Pancreas (tissue), 10 donors: Measurements from ENCODE around the gene KLHL30. TPM values are rescaled to one million over a fixed set of nuclear protein-coding genes. Genes with fewer than 3 reads are reported as not detected.

Experiments
- ATAC-seq, 4 donors: fragments of 200-7000 bp; cut with Tn5 transposase; one replicate each; pipeline versions ENCODE4 v1.8.0 to v1.9.1; 2020; ENCODE audit warnings: mild to moderate bottlenecking in 4 of 4, moderate library complexity in 4 of 4
- DNase-seq, 6 donors: peaks; one replicate each; pipeline ENCODE4 v3.0.0-alpha.2; 2020
- FAIRE-seq: peaks from 2 replicates; lab custom pipeline; 2012; peaks lifted over from hg19 to GRCh38; lab: Jason Lieb, UNC
- H3K27ac ChIP-seq, 4 donors: fragments of 200-600 bp; sonication (generic); 1 replicate in 3 of 4; 2 replicates in 1 of 4; pipeline versions ENCODE4 v1.5.0 to v1.8.0; 2020
- H3K27me3 ChIP-seq, 4 donors: fragments of 200-600 bp; one replicate each; pipeline ENCODE4 v1.8.0; 2021
- H3K36me3 ChIP-seq, 3 donors: fragments of 200-600 bp; sonication (generic) in 1 of 3; one replicate each; pipeline versions ENCODE4 v1.5.0 to v1.8.0; 2020 to 2021
- H3K4me1 ChIP-seq, 3 donors: fragments of 200-600 bp; one replicate each; pipeline ENCODE4 v1.8.0; 2021
- H3K4me3 ChIP-seq, 4 donors: fragments of 200-600 bp; sonication (generic) in 2 of 4; one replicate each; pipeline versions ENCODE4 v1.5.0 to v1.8.0; 2020 to 2021
- H3K9me3 ChIP-seq, 4 donors: fragments of 200-600 bp; one replicate each; pipeline ENCODE4 v1.8.0; 2021
- WGBS, 2 donors: extraction: QIAGEN DNeasy Blood & Tissue Kit; methylation state at CpG; one replicate each; pipeline ENCODE4 v1.1.7; 2013; 5-methylcytosine and 5-hydroxymethylcytosine counted together
- intact Hi-C, 3 donors: fragments of 100-400 bp; cut with DNase I; formaldehyde crosslinking; loops; one replicate each; pipeline versions ENCODE4 v1.11.1 to v1.14.2; 2022
- polyA plus RNA-seq, 2 donors: library from polyadenylated mRNA; stranded (reverse); fragments of 200-250 nt; gene quantifications; one replicate each; pipeline ENCODE4 v1.2.3, GENCODE V29; 2013
- total RNA-seq, 6 donors: library from RNA; stranded (reverse); fragmentation: NEBNext Ultra II Directional in 4 of 6; extraction: Animal tissue kit (Norgen Biotek cat#: 25700) in 4 of 6; gene quantifications; one replicate each; pipeline versions ENCODE4 v1.2.1 to v1.2.4, GENCODE V29; 2021 to 2023
- TF ChIP-seq, protein P1 (sequence below), 4 donors: fragments of 200-600 bp; sonication (generic) in 3 of 4; IDR thresholded peaks; one replicate each; pipeline versions ENCODE4 v1.5.0 to v1.8.0; 2021; ENCODE audit warnings: antibody characterized with exemption in 4 of 4
- donor health status: healthy with polysubstance abuse.
- donor health status: DM: no; HTN: no; CAD: no; lungs with moderate emphysema.
- donor health status: DM: no; HTN: no; CAD: no.
- donor health status: control.
- donor health status: control.
- donor health status: Bipolar disorder and iron deficiency.
- donor health status: DM: yes; HTN: yes; CAD: no.
- donor health status: DM: no; HTN: no; CAD: no.
- donor health status: DM: no; HTN: no; CAD: no.
- donor health status: DM: yes; HTN: yes; CAD: no.

The KLHL30 gene
- total and polyA plus RNA-seq, 8 donors: 0.03 to 0.14 (median 0.11) TPM; not detected in 2

GRCh38 chr2:238137885-238138284, 583 bp upstream of the KLHL30 start:
- intact Hi-C loops: no loop called here
- Histone ChIP-seq H3K27me3 (no peaks in the 10 kb centered on the region), H3K27ac (no peak overlapping the region), H3K4me3 (no peak overlapping the region), H3K9me3 (no peaks in the 10 kb centered on the region), H3K36me3 (no peaks in the 10 kb centered on the region), H3K4me1 (no peaks in the 10 kb centered on the region)
- FAIRE-seq (no peak), ATAC-seq (no peak), DNase-seq (peak in 1 of 6 donors; percentile 17)
- TF ChIP-seq, protein P1, sequence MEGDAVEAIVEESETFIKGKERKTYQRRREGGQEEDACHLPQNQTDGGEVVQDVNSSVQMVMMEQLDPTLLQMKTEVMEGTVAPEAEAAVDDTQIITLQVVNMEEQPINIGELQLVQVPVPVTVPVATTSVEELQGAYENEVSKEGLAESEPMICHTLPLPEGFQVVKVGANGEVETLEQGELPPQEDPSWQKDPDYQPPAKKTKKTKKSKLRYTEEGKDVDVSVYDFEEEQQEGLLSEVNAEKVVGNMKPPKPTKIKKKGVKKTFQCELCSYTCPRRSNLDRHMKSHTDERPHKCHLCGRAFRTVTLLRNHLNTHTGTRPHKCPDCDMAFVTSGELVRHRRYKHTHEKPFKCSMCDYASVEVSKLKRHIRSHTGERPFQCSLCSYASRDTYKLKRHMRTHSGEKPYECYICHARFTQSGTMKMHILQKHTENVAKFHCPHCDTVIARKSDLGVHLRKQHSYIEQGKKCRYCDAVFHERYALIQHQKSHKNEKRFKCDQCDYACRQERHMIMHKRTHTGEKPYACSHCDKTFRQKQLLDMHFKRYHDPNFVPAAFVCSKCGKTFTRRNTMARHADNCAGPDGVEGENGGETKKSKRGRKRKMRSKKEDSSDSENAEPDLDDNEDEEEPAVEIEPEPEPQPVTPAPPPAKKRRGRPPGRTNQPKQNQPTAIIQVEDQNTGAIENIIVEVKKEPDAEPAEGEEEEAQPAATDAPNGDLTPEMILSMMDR (IDR thresholded peaks at IDR 0.05): no peak
- 92 to 94% methylated on average over 13 of the region's 13 CpGs for WGBS, 2 donors

- peak in 2 of 4 donors; percentile 45 to 68 for ATAC-seq
Measured at GRCh38 chr2:238139196-238140039, 950 bp downstream of the KLHL30 start.

DNA sequence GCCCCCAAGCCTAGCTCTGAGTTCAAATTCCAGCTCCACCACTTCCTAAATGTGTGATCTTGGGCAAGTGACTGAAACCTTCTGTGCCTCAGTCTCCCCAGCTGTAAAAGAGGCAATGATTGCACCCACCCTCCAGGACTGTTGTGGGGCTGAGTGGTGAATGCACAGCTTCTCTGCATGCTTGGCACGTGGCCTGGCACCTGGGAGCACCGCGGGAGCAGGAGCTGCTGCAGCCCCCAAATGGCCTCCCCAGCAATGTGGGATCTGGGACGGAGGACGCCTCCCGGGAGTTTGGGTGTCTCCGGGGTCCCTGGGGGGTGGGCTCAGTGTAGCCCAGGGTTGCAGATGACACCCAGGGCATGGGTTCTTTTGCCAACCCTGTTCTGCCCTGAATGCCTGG, 1.6 kb downstream of the KLHL30 start:
- Histone ChIP-seq H3K4me1 (no peaks in the 10 kb centered on the region), H3K36me3 (no peaks in the 10 kb centered on the region), H3K4me3 (no peak overlapping the region), H3K27ac (no peak overlapping the region), H3K27me3 (no peaks in the 10 kb centered on the region), H3K9me3 (no peaks in the 10 kb centered on the region)
- 77 to 83% methylated on average over 7 of the region's 7 CpGs for WGBS, 2 donors
- TF ChIP-seq, protein P1 (IDR thresholded peaks at IDR 0.05): no peak
- intact Hi-C loops: no loop called here
- ATAC-seq (no peak), DNase-seq (peak in 1 of 6 donors; percentile 54), FAIRE-seq (no peak)

More at GRCh38 chr2:238139196-238140039, 950 bp downstream of the KLHL30 start:
- FAIRE-seq (no peak), DNase-seq (peak in 3 of 6 donors; percentile 21 to 80 (median 67))
- TF ChIP-seq, protein P1 (IDR thresholded peaks at IDR 0.05): peak; percentile 50 to 69 (median 54)
- Histone ChIP-seq H3K4me1 (no peaks in the 10 kb centered on the region), H3K9me3 (no peaks in the 10 kb centered on the region), H3K27ac (no peak overlapping the region), H3K4me3 (no peak overlapping the region), H3K27me3 (no peaks in the 10 kb centered on the region), H3K36me3 (no peaks in the 10 kb centered on the region)
- intact Hi-C loops: no loop called here
- WGBS, 2 donors: 53 to 58% methylated on average over 52 to 56 of the region's 56 CpGs

DNA sequence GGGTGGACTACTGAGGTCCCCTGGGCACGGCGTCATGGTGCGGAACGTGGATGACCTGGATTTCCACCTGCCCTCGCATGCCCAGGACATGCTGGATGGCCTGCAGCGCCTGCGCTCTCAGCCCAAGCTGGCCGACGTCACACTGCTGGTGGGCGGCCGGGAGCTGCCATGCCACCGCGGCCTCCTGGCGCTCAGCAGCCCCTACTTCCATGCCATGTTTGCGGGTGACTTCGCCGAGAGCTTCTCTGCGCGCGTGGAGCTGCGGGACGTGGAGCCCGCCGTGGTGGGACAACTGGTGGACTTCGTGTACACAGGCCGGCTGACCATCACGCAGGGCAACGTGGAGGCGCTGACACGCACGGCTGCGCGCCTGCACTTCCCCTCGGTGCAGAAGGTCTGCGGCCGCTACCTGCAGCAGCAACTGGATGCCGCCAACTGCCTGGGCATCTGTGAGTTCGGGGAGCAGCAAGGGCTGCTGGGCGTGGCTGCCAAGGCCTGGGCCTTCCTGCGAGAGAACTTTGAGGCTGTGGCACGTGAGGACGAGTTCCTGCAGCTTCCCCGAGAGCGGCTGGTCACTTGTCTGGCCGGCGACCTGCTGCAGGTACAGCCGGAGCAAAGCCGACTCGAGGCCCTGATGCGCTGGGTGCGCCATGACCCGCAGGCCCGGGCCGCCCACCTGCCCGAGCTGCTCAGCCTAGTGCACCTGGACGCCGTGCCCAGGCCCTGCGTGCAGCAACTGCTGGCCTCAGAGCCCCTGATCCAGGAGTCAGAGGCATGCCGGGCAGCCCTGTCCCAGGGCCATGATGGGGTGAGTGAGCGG, 2.5 kb downstream of the KLHL30 start:
- TF ChIP-seq, protein P1 (IDR thresholded peaks at IDR 0.05): no peak
- H3K27ac ChIP-seq: no peak overlapping the region

More for the DNA sequence above, 2.5 kb downstream of the KLHL30 start:
- DNase-seq: peak in 1 of 6 donors; percentile 70
- Histone ChIP-seq H3K4me3 (no peak overlapping the region), H3K36me3 (no peaks in the 10 kb centered on the region), H3K4me1 (no peaks in the 10 kb centered on the region), H3K27me3 (no peaks in the 10 kb centered on the region), H3K9me3 (no peaks in the 10 kb centered on the region)
- no peak for FAIRE-seq
- WGBS, 2 donors: 92 to 94% methylated on average over 60 of the region's 60 CpGs
- ATAC-seq: no peak
- intact Hi-C loops: no loop called here
